HepG2 (cell line): ENCODE results near the gene SMIM12. TPM values are rescaled to one million over a fixed set of nuclear protein-coding genes. Genes with fewer than 3 reads are reported as not detected.

Source experiments
- AHDC1 ChIP-seq: sonication (generic); formaldehyde crosslinking; IDR thresholded peaks from 2 replicates; pipeline ENCODE4 v1.5.1; 2020; ENCODE audit warnings: mild to moderate bottlenecking, missing genetic modification reagents, borderline replicate concordance
- CBX5 ChIP-seq: sonication (generic); formaldehyde crosslinking; IDR thresholded peaks from 2 replicates; pipeline ENCODE4 v1.4.0; 2020; ENCODE audit warnings: missing genetic modification reagents, borderline replicate concordance
- CSRNP1 ChIP-seq: sonication (generic); formaldehyde crosslinking; IDR thresholded peaks from 2 replicates; pipeline ENCODE4 v1.8.1; 2023; ENCODE audit warnings: mild to moderate bottlenecking, missing genetic modification reagents
- HOXA9 ChIP-seq: sonication (generic); formaldehyde crosslinking; IDR thresholded peaks from 2 replicates; pipeline ENCODE4 v1.8.1; 2022; ENCODE audit warnings: missing genetic modification reagents, mild to moderate bottlenecking, moderate library complexity, borderline replicate concordance
- NCOA2 ChIP-seq: sonication (generic); formaldehyde crosslinking; IDR thresholded peaks from 2 replicates; pipeline ENCODE4 v1.8.0; 2022; ENCODE audit warnings: inconsistent platforms
- NR2F1 ChIP-seq, 2 experiments: fragments of 450-650 bp in 1 of 2; formaldehyde crosslinking in 1 of 2; IDR thresholded peaks; 2 replicates each; pipeline versions ENCODE4 v1.5.0 to v1.6.1; 2016 to 2020; ENCODE audit warnings: mild to moderate bottlenecking in 1 of 2, missing compliant biosample characterization in 1 of 2, missing genetic modification reagents in 1 of 2, moderate library complexity in 1 of 2
- RBAK ChIP-seq: sonication (generic); formaldehyde crosslinking; IDR thresholded peaks from 2 replicates; pipeline ENCODE4 v1.5.1; 2020; ENCODE audit warnings: mild to moderate bottlenecking, missing genetic modification reagents
- ZKSCAN8 ChIP-seq: IDR thresholded peaks from 2 replicates; pipeline ENCODE4 v1.6.1; 2016; ENCODE audit warnings: borderline replicate concordance, missing genetic modification reagents, missing compliant biosample characterization
- ZNF451 ChIP-seq: sonication (generic); formaldehyde crosslinking; IDR thresholded peaks from 2 replicates; pipeline ENCODE4 v1.5.0; 2020; ENCODE audit warnings: mild to moderate bottlenecking, missing genetic modification reagents
- ZNF563 ChIP-seq: sonication (generic); formaldehyde crosslinking; IDR thresholded peaks from 2 replicates; pipeline ENCODE4 v1.8.0; 2022; ENCODE audit warnings: mild to moderate bottlenecking, moderate library complexity, missing genetic modification reagents
- ZNF724P ChIP-seq: sonication (generic); formaldehyde crosslinking; IDR thresholded peaks from 2 replicates; pipeline ENCODE4 v1.8.0; 2022; ENCODE audit warnings: missing genetic modification reagents, borderline replicate concordance
- ZNF770 ChIP-seq: sonication (generic); formaldehyde crosslinking; IDR thresholded peaks from 2 replicates; pipeline ENCODE4 v1.5.0; 2020; ENCODE audit warnings: mild to moderate bottlenecking, missing genetic modification reagents
- ZSCAN12 ChIP-seq: sonication (generic); formaldehyde crosslinking; IDR thresholded peaks from 2 replicates; pipeline ENCODE4 v1.9.0; 2021; ENCODE audit warnings: mild to moderate bottlenecking, missing genetic modification reagents
- polyA plus RNA-seq, 8 experiments: library from polyadenylated mRNA; depleted of rRNA in 3 of 8; stranded (reverse) in 7 of 8; unstranded in 1 of 8; fragments of >200 nt; fragmentation: Illumina TruSeq in 4 of 8; extraction: Trizol in 4 of 8; gene quantifications; 2 replicates each; pipeline versions ENCODE4 v1.2.1 to v1.2.3, GENCODE V29; 2011 to 2016; ENCODE audit warnings: low read depth in 4 of 8, missing spikeins in 1 of 8, mixed read lengths in 1 of 8; ENCODE audit not compliant: insufficient read depth in 1 of 8
- total RNA-seq, 5 experiments: library from RNA; depleted of rRNA; stranded (reverse); fragments of >200 nt; fragmentation: Illumina TruSeq; extraction: Trizol; gene quantifications; 2 replicates each; pipeline ENCODE4 v1.2.3, GENCODE V29; 2016; ENCODE audit warnings: low read depth in 1 of 5
- TF ChIP-seq, protein P1 (sequence below): sonication (generic); formaldehyde crosslinking; IDR thresholded peaks from 2 replicates; pipeline ENCODE4 v1.4.0; 2020; ENCODE audit warnings: missing genetic modification reagents, borderline replicate concordance
- TF ChIP-seq, protein P2 (sequence below): sonication (generic); formaldehyde crosslinking; IDR thresholded peaks from 2 replicates; pipeline ENCODE4 v1.8.0; 2022; ENCODE audit warnings: mild to moderate bottlenecking, missing genetic modification reagents, moderate library complexity

The SMIM12 gene
- total and polyA plus RNA-seq, 2 of the 13 experiments (the other 11 are each of a cell fraction or from before 2014, with no cell fraction given) = 20.1 to 41.3 TPM

- TF ChIP-seq ZKSCAN8 (CRISPR knock-in tag) = peak; percentile 44; the same call in 1 of the 2 replicates
- TF ChIP-seq NR2F1 (CRISPR knock-in tag; IDR thresholded peaks at IDR 0.05) = peak; percentile 71 to 89; a peak in 3 of 4 replicates
- TF ChIP-seq, protein P1, sequence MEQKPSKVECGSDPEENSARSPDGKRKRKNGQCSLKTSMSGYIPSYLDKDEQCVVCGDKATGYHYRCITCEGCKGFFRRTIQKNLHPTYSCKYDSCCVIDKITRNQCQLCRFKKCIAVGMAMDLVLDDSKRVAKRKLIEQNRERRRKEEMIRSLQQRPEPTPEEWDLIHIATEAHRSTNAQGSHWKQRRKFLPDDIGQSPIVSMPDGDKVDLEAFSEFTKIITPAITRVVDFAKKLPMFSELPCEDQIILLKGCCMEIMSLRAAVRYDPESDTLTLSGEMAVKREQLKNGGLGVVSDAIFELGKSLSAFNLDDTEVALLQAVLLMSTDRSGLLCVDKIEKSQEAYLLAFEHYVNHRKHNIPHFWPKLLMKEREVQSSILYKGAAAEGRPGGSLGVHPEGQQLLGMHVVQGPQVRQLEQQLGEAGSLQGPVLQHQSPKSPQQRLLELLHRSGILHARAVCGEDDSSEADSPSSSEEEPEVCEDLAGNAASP (CRISPR knock-in tag) = peak; percentile 84
- peak; percentile 36; the same call in 1 of the 2 replicates for TF ChIP-seq NCOA2
- TF ChIP-seq ZNF770 (CRISPR knock-in tag) = peak; percentile 50
- TF ChIP-seq ZNF724P = peak; percentile 72; the same call in 1 of the 2 replicates
- peak; percentile 80 for TF ChIP-seq CBX5
- TF ChIP-seq CSRNP1 (CRISPR knock-in tag) = peak; percentile 47; the same call in 1 of the 2 replicates
- TF ChIP-seq ZNF563 (CRISPR knock-in tag) = 0 out of 2 replicates have a peak, but pooled peaks have one; percentile 46
- no peak for TF ChIP-seq AHDC1
- TF ChIP-seq ZNF451 (CRISPR knock-in tag) = peak; percentile 85
- TF ChIP-seq RBAK (CRISPR knock-in tag) = no peak
- TF ChIP-seq ZSCAN12 = no peak
- TF ChIP-seq, protein P2, sequence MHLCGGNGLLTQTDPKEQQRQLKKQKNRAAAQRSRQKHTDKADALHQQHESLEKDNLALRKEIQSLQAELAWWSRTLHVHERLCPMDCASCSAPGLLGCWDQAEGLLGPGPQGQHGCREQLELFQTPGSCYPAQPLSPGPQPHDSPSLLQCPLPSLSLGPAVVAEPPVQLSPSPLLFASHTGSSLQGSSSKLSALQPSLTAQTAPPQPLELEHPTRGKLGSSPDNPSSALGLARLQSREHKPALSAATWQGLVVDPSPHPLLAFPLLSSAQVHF = peak; percentile 38; the same call in 1 of the 2 replicates
- TF ChIP-seq HOXA9 (CRISPR knock-in tag) = 0 out of 2 replicates have a peak, but pooled peaks have one; percentile 56
Observed at GRCh38 chr1:34859446-34860200, at the start of gene SMIM12 (continued).
